Ascending aorta (tissue), 2 donors: ENCODE measurements around the gene PCOLCE2. TPM values are rescaled to one million over a fixed set of nuclear protein-coding genes. Genes with fewer than 3 reads are reported as not detected.
A peak's percentile ranks its signal among the peaks of the same experiment; 100 is the strongest.

Experiments
- DNase-seq, 2 donors: peaks; one replicate each; pipeline ENCODE4 v3.0.0-alpha.2; 2019; ENCODE audit warnings: low spot score in 2 of 2
- H3K27ac ChIP-seq, 2 donors: fragments of 200-600 bp; sonication (generic); one replicate each; pipeline ENCODE4 v1.5.1; 2016 to 2017; ENCODE audit warnings: mild to moderate bottlenecking in 1 of 2
- H3K27me3 ChIP-seq: fragments of 200-600 bp; sonication (generic); one replicate; pipeline ENCODE4 v1.5.1; 2017
- H3K36me3 ChIP-seq, 2 donors: fragments of 200-600 bp; sonication (generic); one replicate each; pipeline ENCODE4 v1.5.1; 2016
- H3K4me1 ChIP-seq, 2 donors: fragments of 200-600 bp; sonication (generic); one replicate each; pipeline ENCODE4 v1.5.1; 2016 to 2017; ENCODE audit warnings: mild to moderate bottlenecking in 1 of 2
- H3K4me3 ChIP-seq, 2 donors: fragments of 200-600 bp; sonication (generic); one replicate each; pipeline ENCODE4 v1.5.1; 2016 to 2017; ENCODE audit warnings: mild to moderate bottlenecking in 1 of 2
- H3K9me3 ChIP-seq, 2 donors: fragments of 200-600 bp; sonication (generic); one replicate each; pipeline ENCODE4 v1.5.1; 2016
- CTCF ChIP-seq, 3 experiments: fragments of 200-600 bp in 2 of 3; fragments of 450-650 bp in 1 of 3; sonication (generic) in 2 of 3; IDR thresholded peaks; one replicate each; pipeline ENCODE4 v1.5.1; 2016 to 2019; ENCODE audit warnings: antibody characterized with exemption in 3 of 3, mild to moderate bottlenecking in 1 of 3, moderate library complexity in 1 of 3
- intact Hi-C: fragments of 100-400 bp; cut with DNase I; formaldehyde crosslinking; loops from one replicate; pipeline ENCODE4 v1.15.1; 2023
- total RNA-seq: library from RNA; depleted of rRNA; stranded (reverse); fragments of >200 nt; gene quantifications from one replicate; pipeline ENCODE4 v1.1.0, GENCODE V29; 2016

Gene PCOLCE2
- total RNA-seq, 1 donor from 2014 or later: 58.1 TPM

- intact Hi-C loops: loop anchor here (5.0 kb wide), 1 partner anchor 43 kb away; the partner anchor contains the start of gene PCOLCE2
- TF ChIP-seq CTCF (IDR thresholded peaks at IDR 0.05): no peak
- H3K27ac ChIP-seq: no peak overlapping the region
- no peaks in the 10 kb centered on the region for H3K27me3 ChIP-seq
- H3K4me1 ChIP-seq: no peaks in the 10 kb centered on the region
- no peaks in the 10 kb centered on the region for H3K36me3 ChIP-seq
- no peak overlapping the region for H3K4me3 ChIP-seq
- no peaks in the 10 kb centered on the region for H3K9me3 ChIP-seq
- DNase-seq: no peak
Measured at GRCh38 chr3:142930463-142930862, 41.6 kb upstream of the PCOLCE2 start.

GRCh38 chr3:142929890-142930289 is 41.0 kb upstream of the PCOLCE2 start:
- TF ChIP-seq CTCF (IDR thresholded peaks at IDR 0.05): no peak
- Histone ChIP-seq H3K4me3 (no peak overlapping the region), H3K9me3 (no peaks in the 10 kb centered on the region), H3K36me3 (no peaks in the 10 kb centered on the region), H3K27ac (no peak overlapping the region), H3K4me1 (no peaks in the 10 kb centered on the region), H3K27me3 (no peaks in the 10 kb centered on the region)
- intact Hi-C loops: loop anchor here (5.0 kb wide), 1 partner anchor 43 kb away; the partner anchor contains the start of gene PCOLCE2
- DNase-seq: no peak

GRCh38 chr3:142929109-142929508 is 40.2 kb upstream of the PCOLCE2 start:
- Histone ChIP-seq H3K36me3 (no peaks in the 10 kb centered on the region), H3K9me3 (no peaks in the 10 kb centered on the region), H3K4me1 (no peaks in the 10 kb centered on the region), H3K4me3 (no peak overlapping the region), H3K27me3 (no peaks in the 10 kb centered on the region), H3K27ac (no peak overlapping the region)
- intact Hi-C loops: no loop called here
- peak in 2 of 3 experiments; percentile 6 to 19 for TF ChIP-seq CTCF (IDR thresholded peaks at IDR 0.05)
- DNase-seq: no peak

GRCh38 chr3:142926368-142926944 is 37.6 kb upstream of the PCOLCE2 start:
- DNase-seq: no peak
- H3K4me3 ChIP-seq: no peak overlapping the region
- no peaks in the 10 kb centered on the region for H3K9me3 ChIP-seq
- H3K27me3 ChIP-seq: no peaks in the 10 kb centered on the region
- no peak for TF ChIP-seq CTCF (IDR thresholded peaks at IDR 0.05)
- no peaks in the 10 kb centered on the region for H3K36me3 ChIP-seq
- no peaks in the 10 kb centered on the region for H3K4me1 ChIP-seq
- no peak overlapping the region for H3K27ac ChIP-seq
- intact Hi-C loops: no loop called here

- TF ChIP-seq CTCF (IDR thresholded peaks at IDR 0.05): no peak
- Histone ChIP-seq H3K36me3 (no peaks in the 10 kb centered on the region), H3K27me3 (no peaks in the 10 kb centered on the region), H3K4me1 (no peaks in the 10 kb centered on the region), H3K9me3 (no peaks in the 10 kb centered on the region), H3K4me3 (no peak overlapping the region), H3K27ac (no peak overlapping the region)
- intact Hi-C loops: no loop called here
- DNase-seq: no peak
Measured at GRCh38 chr3:142925140-142925539, 36.3 kb upstream of the PCOLCE2 start.

- no peaks in the 10 kb centered on the region for H3K36me3 ChIP-seq
- H3K4me3 ChIP-seq: no peak overlapping the region
- DNase-seq: no peak
- intact Hi-C loops: no loop called here
- H3K9me3 ChIP-seq: no peaks in the 10 kb centered on the region
- no peak overlapping the region for H3K27ac ChIP-seq
- H3K27me3 ChIP-seq: no peaks in the 10 kb centered on the region
- no peaks in the 10 kb centered on the region for H3K4me1 ChIP-seq
- TF ChIP-seq CTCF (IDR thresholded peaks at IDR 0.05): no peak
Measured at GRCh38 chr3:142923694-142924093, 34.8 kb upstream of the PCOLCE2 start.
